ENCODE data around the gene SCAF1.

GRCh38 chr19:49594157-49594992 is 47.6 kb upstream of the SCAF1 start:
- TF ChIP-seq TCF7 (IDR thresholded peaks at IDR 0.05; ENCODE audit: borderline replicate concordance) (no peak), NRF1 (conservative IDR thresholded peaks at IDR 0.05 in 1 of 2, IDR thresholded peaks at IDR 0.05 in 1 of 2) (no peak), NKRF (IDR thresholded peaks at IDR 0.05; ENCODE audit: borderline replicate concordance) (no peak), USF1 (CRISPR knock-in tag; IDR thresholded peaks at IDR 0.05) (no peak), FOXP1 (CRISPR knock-in tag; IDR thresholded peaks at IDR 0.05) (no peak), ZNF146 (CRISPR knock-in tag; IDR thresholded peaks at IDR 0.05; ENCODE audit: unreplicated experiment) (no peak), NFIX (CRISPR knock-in tag; IDR thresholded peaks at IDR 0.05; ENCODE audit: low read depth) (no peak)

All from K562 (cell line).